ENCODE results near the gene FOXP1. TPM values are rescaled to one million over a fixed set of nuclear protein-coding genes. Genes with fewer than 3 reads are reported as not detected.

Gene FOXP1
- total RNA-seq, 1 donor = 195 TPM

- peaks cover 2% of the 10 kb centered on the region for H3K79me2 ChIP-seq (ENCODE audit: insufficient read depth, low read length)
- H4K20me1 ChIP-seq (ENCODE audit: insufficient read depth, low read length) = no peaks in the 10 kb centered on the region
- H3K4me2 ChIP-seq (ENCODE audit: insufficient read depth, low read length) = no peak overlapping the region
- H3K4me3 ChIP-seq (ENCODE audit: insufficient read depth, low read length) = no peak overlapping the region
- no peaks in the 10 kb centered on the region for H3K27me3 ChIP-seq (ENCODE audit: insufficient read depth, low read length)
- H3K36me3 ChIP-seq (ENCODE audit: insufficient read depth, low read length) = no peaks in the 10 kb centered on the region
- H2AFZ ChIP-seq (ENCODE audit: low read length) = no peak overlapping the region
- DNase-seq (ENCODE audit: insufficient read length, low spot score, missing footprints) = no peak
- no peaks in the 10 kb centered on the region for H3K9me3 ChIP-seq (ENCODE audit: low read depth, low read length)
- H3K4me1 ChIP-seq (ENCODE audit: insufficient read depth, low read length) = peaks cover 34% of the 10 kb centered on the region
- H3K27ac ChIP-seq (ENCODE audit: low read depth, low read length) = no peak overlapping the region
- TF ChIP-seq CTCF (IDR thresholded peaks at IDR 0.05; ENCODE audit: extremely low read depth, low read depth, low read length) = no peak
Observed at GRCh38 chr3:71177375-71177774, 406.2 kb downstream of the FOXP1 start.

GRCh38 chr3:71176366-71176765 lies 407.2 kb downstream of the FOXP1 start:
- peaks cover 2% of the 10 kb centered on the region for H3K79me2 ChIP-seq (ENCODE audit: insufficient read depth, low read length)
- H3K9me3 ChIP-seq (ENCODE audit: low read depth, low read length) = no peaks in the 10 kb centered on the region
- peaks cover 44% of the 10 kb centered on the region for H3K4me1 ChIP-seq (ENCODE audit: insufficient read depth, low read length)
- H2AFZ ChIP-seq (ENCODE audit: low read length) = no peak overlapping the region
- H3K36me3 ChIP-seq (ENCODE audit: insufficient read depth, low read length) = no peaks in the 10 kb centered on the region
- DNase-seq (ENCODE audit: insufficient read length, low spot score, missing footprints) = no peak
- H3K4me2 ChIP-seq (ENCODE audit: insufficient read depth, low read length) = no peak overlapping the region
- no peak for TF ChIP-seq CTCF (IDR thresholded peaks at IDR 0.05; ENCODE audit: extremely low read depth, low read depth, low read length)
- no peak overlapping the region for H3K4me3 ChIP-seq (ENCODE audit: insufficient read depth, low read length)
- peak overlapping the region; percentile 40 for H3K27ac ChIP-seq (ENCODE audit: low read depth, low read length)
- H3K27me3 ChIP-seq (ENCODE audit: insufficient read depth, low read length) = no peaks in the 10 kb centered on the region
- H4K20me1 ChIP-seq (ENCODE audit: insufficient read depth, low read length) = no peaks in the 10 kb centered on the region

- Histone ChIP-seq H3K4me3 (ENCODE audit: insufficient read depth, low read length) (no peak overlapping the region), H3K27ac (ENCODE audit: low read depth, low read length) (peak overlapping the region; percentile 97), H2AFZ (ENCODE audit: low read length) (no peak overlapping the region), H3K4me2 (ENCODE audit: insufficient read depth, low read length) (no peak overlapping the region), H3K79me2 (ENCODE audit: insufficient read depth, low read length) (peaks cover 2% of the 10 kb centered on the region), H3K36me3 (ENCODE audit: insufficient read depth, low read length) (no peaks in the 10 kb centered on the region), H3K9me3 (ENCODE audit: low read depth, low read length) (no peaks in the 10 kb centered on the region), H3K27me3 (ENCODE audit: insufficient read depth, low read length) (no peaks in the 10 kb centered on the region), H3K4me1 (ENCODE audit: insufficient read depth, low read length) (peaks cover 45% of the 10 kb centered on the region), H4K20me1 (ENCODE audit: insufficient read depth, low read length) (no peaks in the 10 kb centered on the region)
- DNase-seq (ENCODE audit: insufficient read length, low spot score, missing footprints) = no peak
- TF ChIP-seq CTCF (IDR thresholded peaks at IDR 0.05; ENCODE audit: extremely low read depth, low read depth, low read length) = no peak
Observed at GRCh38 chr3:71175691-71176365, 407.7 kb downstream of the FOXP1 start.

- peak overlapping the region; percentile 39 for H3K4me3 ChIP-seq (ENCODE audit: insufficient read depth, low read length)
- peak overlapping the region; percentile 66 for H3K4me2 ChIP-seq (ENCODE audit: insufficient read depth, low read length)
Observed at GRCh38 chr3:71172951-71173350, 410.6 kb downstream of the FOXP1 start.

More at GRCh38 chr3:71172951-71173350, 410.6 kb downstream of the FOXP1 start:
- Histone ChIP-seq H3K4me1 (ENCODE audit: insufficient read depth, low read length) (peaks cover 51% of the 10 kb centered on the region), H2AFZ (ENCODE audit: low read length) (no peak overlapping the region), H3K36me3 (ENCODE audit: insufficient read depth, low read length) (no peaks in the 10 kb centered on the region), H3K79me2 (ENCODE audit: insufficient read depth, low read length) (peaks cover 13% of the 10 kb centered on the region), H3K27ac (ENCODE audit: low read depth, low read length) (peak overlapping the region; percentile 97), H3K27me3 (ENCODE audit: insufficient read depth, low read length) (no peaks in the 10 kb centered on the region), H4K20me1 (ENCODE audit: insufficient read depth, low read length) (no peaks in the 10 kb centered on the region), H3K9me3 (ENCODE audit: low read depth, low read length) (no peaks in the 10 kb centered on the region)
- no peak for DNase-seq (ENCODE audit: insufficient read length, low spot score, missing footprints)
- TF ChIP-seq CTCF (IDR thresholded peaks at IDR 0.05; ENCODE audit: extremely low read depth, low read depth, low read length) = no peak
